ENCODE data around the gene ARHGAP10. TPM values are rescaled to one million over a fixed set of nuclear protein-coding genes. Genes with fewer than 3 reads are reported as not detected.

The ARHGAP10 gene
- total and polyA plus RNA-seq, 12 donors: 33.9 to 71.1 (median 60.7) TPM

DNA sequence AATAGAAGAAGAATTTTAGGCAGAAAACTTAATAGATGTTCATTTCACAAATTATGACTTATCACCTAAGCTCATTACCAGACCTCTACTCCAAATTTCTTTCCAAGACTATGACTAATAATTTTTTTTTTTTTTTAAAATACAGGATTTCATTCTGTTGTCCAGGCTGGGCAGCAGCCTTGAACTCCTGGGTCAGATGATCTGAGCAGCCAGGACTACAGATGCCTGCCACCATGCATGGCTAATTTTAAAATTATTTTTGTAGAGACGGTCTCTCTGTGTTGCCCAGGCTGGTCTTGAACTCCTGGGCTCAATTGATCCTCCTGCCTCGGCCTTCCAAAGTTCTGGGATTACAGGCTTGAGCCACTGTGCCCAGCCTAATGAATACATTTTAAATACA lies 119.2 kb downstream of the ARHGAP10 start:
- TF ChIP-seq, protein P1, sequence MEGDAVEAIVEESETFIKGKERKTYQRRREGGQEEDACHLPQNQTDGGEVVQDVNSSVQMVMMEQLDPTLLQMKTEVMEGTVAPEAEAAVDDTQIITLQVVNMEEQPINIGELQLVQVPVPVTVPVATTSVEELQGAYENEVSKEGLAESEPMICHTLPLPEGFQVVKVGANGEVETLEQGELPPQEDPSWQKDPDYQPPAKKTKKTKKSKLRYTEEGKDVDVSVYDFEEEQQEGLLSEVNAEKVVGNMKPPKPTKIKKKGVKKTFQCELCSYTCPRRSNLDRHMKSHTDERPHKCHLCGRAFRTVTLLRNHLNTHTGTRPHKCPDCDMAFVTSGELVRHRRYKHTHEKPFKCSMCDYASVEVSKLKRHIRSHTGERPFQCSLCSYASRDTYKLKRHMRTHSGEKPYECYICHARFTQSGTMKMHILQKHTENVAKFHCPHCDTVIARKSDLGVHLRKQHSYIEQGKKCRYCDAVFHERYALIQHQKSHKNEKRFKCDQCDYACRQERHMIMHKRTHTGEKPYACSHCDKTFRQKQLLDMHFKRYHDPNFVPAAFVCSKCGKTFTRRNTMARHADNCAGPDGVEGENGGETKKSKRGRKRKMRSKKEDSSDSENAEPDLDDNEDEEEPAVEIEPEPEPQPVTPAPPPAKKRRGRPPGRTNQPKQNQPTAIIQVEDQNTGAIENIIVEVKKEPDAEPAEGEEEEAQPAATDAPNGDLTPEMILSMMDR (IDR thresholded peaks at IDR 0.05): no peak
- DNase-seq (no peak), ATAC-seq (no peak)
- Histone ChIP-seq H3K27ac (peak overlapping the region in 1 of 10 donors; percentile 6), H3K9me3 (peaks cover 0 to 6% (median 0%) of the 10 kb centered on the region in 11 donors), H3K4me1 (peaks cover 11 to 73% (median 51%) of the 10 kb centered on the region in 9 donors), H3K36me3 (peaks cover 0 to 10% (median 0%) of the 10 kb centered on the region in 9 donors), H3K4me3 (no peak overlapping the region), H3K27me3 (no peaks in the 10 kb centered on the region)
- 89 to 94% methylated on average over 2 of the region's 2 CpGs for WGBS, 2 donors
- intact Hi-C loops (cut with DNase I): no loop called here

DNA sequence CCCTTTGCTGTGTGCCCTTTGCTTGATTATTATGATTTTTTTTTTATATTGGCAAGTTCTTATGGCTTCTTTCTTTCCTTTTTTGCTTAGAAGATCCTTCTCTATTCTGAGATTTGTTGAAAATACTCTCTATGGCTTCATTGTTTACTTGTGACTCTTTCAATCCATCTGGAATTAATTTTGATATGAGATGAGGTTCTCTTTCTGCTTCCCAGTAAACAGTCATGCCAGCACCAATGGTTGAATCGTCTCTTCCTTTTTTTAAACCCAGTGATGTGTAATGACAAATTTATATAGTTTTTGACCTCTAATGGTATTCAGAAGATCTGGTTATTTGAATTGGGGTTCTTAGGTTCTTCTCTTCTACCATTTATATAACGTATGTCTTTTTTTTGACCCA lies 121.8 kb downstream of the ARHGAP10 start:
- no peak for DNase-seq
- Histone ChIP-seq H3K9me3 (peaks cover 0 to 6% (median 0%) of the 10 kb centered on the region in 11 donors), H3K4me3 (no peak overlapping the region), H3K36me3 (peaks cover 0 to 11% (median 0%) of the 10 kb centered on the region in 9 donors), H3K27me3 (no peaks in the 10 kb centered on the region), H3K4me1 (peaks cover 7 to 60% (median 28%) of the 10 kb centered on the region in 9 donors), H3K27ac (peak overlapping the region in 9 of 10 donors; percentile 3 to 76 (median 50))
- WGBS, 2 donors: 61 to 70% methylated on average over 2 of the region's 2 CpGs
- peak in 6 of 8 donors; percentile 13 to 68 (median 35) for ATAC-seq
- TF ChIP-seq, protein P1 (IDR thresholded peaks at IDR 0.05): no peak
- intact Hi-C loops (cut with DNase I): no loop called here

DNA sequence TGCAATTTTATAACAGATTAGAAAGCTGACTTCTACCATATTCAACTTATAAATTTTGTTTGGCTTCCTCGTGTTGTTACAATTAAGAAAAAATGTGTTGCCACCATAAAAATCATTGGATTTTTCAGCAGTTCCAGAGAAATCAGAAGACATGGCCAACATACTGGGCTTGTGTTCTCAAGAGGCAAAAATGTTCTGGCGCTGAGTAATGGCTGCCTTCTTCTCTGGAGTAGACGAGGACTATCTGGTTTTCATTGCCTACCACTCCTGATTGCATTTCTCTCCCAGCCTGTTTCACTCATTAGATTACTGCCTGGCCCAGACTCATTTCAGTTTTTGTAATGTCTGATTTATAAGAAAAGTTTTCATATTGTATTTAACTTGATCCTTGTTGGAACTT lies 122.3 kb downstream of the ARHGAP10 start:
- TF ChIP-seq, protein P1 (IDR thresholded peaks at IDR 0.05): no peak
- peaks cover 5 to 59% (median 24%) of the 10 kb centered on the region in 9 donors for H3K4me1 ChIP-seq
- peak overlapping the region in 8 of 10 donors; percentile 7 to 76 (median 51) for H3K27ac ChIP-seq
- no peak for DNase-seq
- peaks cover 0 to 6% (median 0%) of the 10 kb centered on the region in 11 donors for H3K9me3 ChIP-seq
- peaks cover 0 to 13% (median 0%) of the 10 kb centered on the region in 9 donors for H3K36me3 ChIP-seq
- H3K27me3 ChIP-seq: no peaks in the 10 kb centered on the region
- no peak for ATAC-seq
- intact Hi-C loops (cut with DNase I): no loop called here
- no peak overlapping the region for H3K4me3 ChIP-seq
- 69 to 74% methylated on average over 3 of the region's 3 CpGs for WGBS, 2 donors

DNA sequence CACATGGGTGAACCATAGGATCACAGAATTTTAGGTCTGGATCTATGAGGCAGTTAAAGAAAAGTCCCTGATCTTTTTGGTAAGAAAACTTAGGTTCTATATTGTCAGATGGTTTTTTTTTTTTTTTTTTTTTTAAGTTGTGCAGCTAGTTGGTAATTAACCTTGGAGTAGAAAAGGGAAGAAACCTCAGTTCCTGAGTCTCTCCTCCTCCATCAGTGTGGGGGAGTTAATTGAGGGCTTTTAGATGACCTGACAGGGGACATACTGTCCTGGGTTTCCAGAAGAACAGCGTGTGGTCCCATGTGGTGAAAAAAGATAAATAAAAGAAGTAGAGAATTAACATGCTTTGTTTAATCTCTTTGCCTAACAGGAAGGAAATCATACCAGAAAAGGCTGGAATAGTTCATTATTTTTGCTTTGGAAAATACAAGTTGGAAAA lies 123.7 kb downstream of the ARHGAP10 start:
- H3K27me3 ChIP-seq: no peaks in the 10 kb centered on the region
- peaks cover 0 to 13% (median 0%) of the 10 kb centered on the region in 9 donors for H3K36me3 ChIP-seq
- H3K9me3 ChIP-seq: no peaks in the 10 kb centered on the region
- intact Hi-C loops (cut with DNase I): no loop called here
- TF ChIP-seq, protein P1 (IDR thresholded peaks at IDR 0.05): no peak
- WGBS, 2 donors: 22 to 32% methylated on average over 1 of the region's 1 CpG
- DNase-seq: no peak
- H3K4me3 ChIP-seq: no peak overlapping the region
- H3K4me1 ChIP-seq: peaks cover 5 to 54% (median 24%) of the 10 kb centered on the region in 9 donors
- H3K27ac ChIP-seq: peak overlapping the region in 8 of 10 donors; percentile 15 to 76 (median 50)
- ATAC-seq: peak in 6 of 8 donors; percentile 28 to 88 (median 50)
